H9 (cell line): Measurements from ENCODE around the gene CD209. TPM values are rescaled to one million over a fixed set of nuclear protein-coding genes. Genes with fewer than 3 reads are reported as not detected.

Experiments
- DNase-seq: peaks from one replicate; pipeline ENCODE4 v3.0.0-alpha.2; 2017
- H2AFZ ChIP-seq: one replicate; pipeline ENCODE4 v1.6.1; 2013; ENCODE audit warnings: mild to moderate bottlenecking, low read length, control low read depth, moderate library complexity
- H2AK5ac ChIP-seq: 2 replicates; pipeline ENCODE4 v1.6.1; 2013; ENCODE audit warnings: low read length, control low read depth, mixed read lengths; ENCODE audit not compliant: insufficient read length
- H2BK120ac ChIP-seq: one replicate; pipeline ENCODE4 v1.6.1; 2013; ENCODE audit warnings: low read depth, mild to moderate bottlenecking, low read length, control low read depth, inconsistent platforms; ENCODE audit not compliant: poor library complexity, severe bottlenecking
- H2BK12ac ChIP-seq: 2 replicates; pipeline ENCODE4 v1.6.1; 2013; ENCODE audit warnings: low read length, control low read depth, mixed read lengths, low read depth; ENCODE audit not compliant: insufficient read length
- H2BK15ac ChIP-seq: 2 replicates; pipeline ENCODE4 v1.6.1; 2013; ENCODE audit warnings: low read depth, low read length, control low read depth
- H2BK20ac ChIP-seq: one replicate; pipeline ENCODE4 v1.6.1; 2013; ENCODE audit warnings: low read depth, mild to moderate bottlenecking, low read length, control low read depth, inconsistent platforms; ENCODE audit not compliant: poor library complexity, severe bottlenecking
- H2BK5ac ChIP-seq: 2 replicates; pipeline ENCODE4 v1.6.1; 2013; ENCODE audit warnings: low read length, control low read depth, mixed read lengths; ENCODE audit not compliant: insufficient read length
- H3K14ac ChIP-seq: 2 replicates; pipeline ENCODE4 v1.6.1; 2013; ENCODE audit warnings: low read length, control low read depth; ENCODE audit not compliant: insufficient read depth
- H3K18ac ChIP-seq: 2 replicates; pipeline ENCODE4 v1.6.1; 2013; ENCODE audit warnings: low read depth, mild to moderate bottlenecking, mixed read lengths, low read length, control low read depth; ENCODE audit not compliant: insufficient read length
- H3K23ac ChIP-seq: 2 replicates; pipeline ENCODE4 v1.6.1; 2013; ENCODE audit warnings: low read length, control low read depth, mixed read lengths, low read depth; ENCODE audit not compliant: insufficient read length
- H3K23me2 ChIP-seq: 2 replicates; pipeline ENCODE4 v1.6.1; 2013; ENCODE audit warnings: low read depth, mild to moderate bottlenecking, mixed read lengths, low read length, control low read depth; ENCODE audit not compliant: insufficient read length, poor library complexity, severe bottlenecking
- H3K27ac ChIP-seq: 2 replicates; pipeline ENCODE4 v1.5.1; 2013; ENCODE audit warnings: low read length, control low read depth, mixed read lengths, low read depth; ENCODE audit not compliant: insufficient read length
- H3K27me3 ChIP-seq: 2 replicates; pipeline ENCODE4 v1.6.1; 2013; ENCODE audit warnings: low read length, control low read depth, inconsistent platforms; ENCODE audit not compliant: insufficient read depth
- H3K4ac ChIP-seq: 2 replicates; pipeline ENCODE4 v1.6.1; 2013; ENCODE audit warnings: low read depth, mild to moderate bottlenecking, control low read depth, inconsistent platforms, low read length, moderate library complexity
- H3K4me1 ChIP-seq: 2 replicates; pipeline ENCODE4 v1.6.1; 2013; ENCODE audit warnings: low read length, control low read depth, inconsistent platforms; ENCODE audit not compliant: insufficient read depth
- H3K4me2 ChIP-seq: 2 replicates; pipeline ENCODE4 v1.6.1; 2013; ENCODE audit warnings: low read length, control low read depth, mixed read lengths; ENCODE audit not compliant: insufficient read length, insufficient read depth
- H3K56ac ChIP-seq: 2 replicates; pipeline ENCODE4 v1.6.1; 2013; ENCODE audit warnings: low read depth, mild to moderate bottlenecking, mixed read lengths, low read length, control low read depth; ENCODE audit not compliant: insufficient read length
- H3K79me1 ChIP-seq: 2 replicates; pipeline ENCODE4 v1.6.1; 2013; ENCODE audit warnings: low read depth, mild to moderate bottlenecking, moderate library complexity, low read length, control low read depth, inconsistent platforms; ENCODE audit not compliant: insufficient read depth, poor library complexity, severe bottlenecking
- H3K79me2 ChIP-seq: 2 replicates; pipeline ENCODE4 v1.6.1; 2013; ENCODE audit warnings: low read length, control low read depth, inconsistent platforms; ENCODE audit not compliant: insufficient read depth
- H3K9ac ChIP-seq: 2 replicates; pipeline ENCODE4 v1.6.1; 2013; ENCODE audit warnings: low read length, control low read depth, mixed read lengths; ENCODE audit not compliant: insufficient read length; ENCODE audit errors: extremely low read depth
- H3K9me3 ChIP-seq: one replicate; pipeline ENCODE4 v1.6.1; 2013; ENCODE audit warnings: low read depth, low read length, inconsistent platforms; ENCODE audit not compliant: control insufficient read depth
- H3T11ph ChIP-seq: one replicate; pipeline ENCODE4 v1.6.1; 2013; ENCODE audit warnings: mild to moderate bottlenecking, low read length, control low read depth, inconsistent platforms
- H4K20me1 ChIP-seq: one replicate; pipeline ENCODE4 v1.6.1; 2013; ENCODE audit not compliant: control insufficient read depth, insufficient read length, insufficient read depth
- H4K5ac ChIP-seq: 2 replicates; pipeline ENCODE4 v1.6.1; 2013; ENCODE audit warnings: low read depth, mild to moderate bottlenecking, mixed read lengths, low read length, control low read depth; ENCODE audit not compliant: insufficient read length
- H4K8ac ChIP-seq: replicated peaks from 2 replicates; pipeline ENCODE4 v1.6.1; 2013; ENCODE audit warnings: low read length, control low read depth, mixed read lengths, low read depth; ENCODE audit not compliant: insufficient read length
- H4K91ac ChIP-seq: 2 replicates; pipeline ENCODE4 v1.6.1; 2013; ENCODE audit warnings: low read depth, mild to moderate bottlenecking, moderate library complexity, mixed read lengths, low read length, control low read depth; ENCODE audit not compliant: insufficient read length
- H3K27ac Mint-ChIP-seq, 3 experiments: 2 replicates in 2 of 3; 3 replicates in 1 of 3; pipeline ENCODE4 v1.8.0; 2020 to 2021; ENCODE audit warnings: mixed read lengths in 3 of 3, mild to moderate bottlenecking in 1 of 3, moderate library complexity in 1 of 3
- H3K27me3 Mint-ChIP-seq: 2 replicates; pipeline ENCODE4 v1.8.0; 2021; ENCODE audit warnings: low read depth, mild to moderate bottlenecking, moderate library complexity, mixed read lengths
- H3K36me3 Mint-ChIP-seq, 3 experiments: 2 replicates in 2 of 3; 3 replicates in 1 of 3; pipeline ENCODE4 v1.8.0; 2020 to 2021; ENCODE audit warnings: low read depth in 3 of 3, mixed read lengths in 3 of 3; ENCODE audit not compliant: insufficient read depth in 1 of 3
- H3K4me1 Mint-ChIP-seq, 2 experiments: 2 replicates each; pipeline ENCODE4 v1.8.0; 2020; ENCODE audit warnings: mixed read lengths in 2 of 2
- H3K4me3 Mint-ChIP-seq, 2 experiments: 2 replicates in 1 of 2; 3 replicates in 1 of 2; pipeline ENCODE4 v1.8.0; 2020 to 2021; ENCODE audit warnings: mild to moderate bottlenecking in 2 of 2, mixed read lengths in 2 of 2, moderate library complexity in 1 of 2
- H3K9me3 Mint-ChIP-seq, 2 experiments: 2 replicates in 1 of 2; 3 replicates in 1 of 2; pipeline ENCODE4 v1.8.0; 2020; ENCODE audit warnings: mild to moderate bottlenecking in 2 of 2, mixed read lengths in 2 of 2, moderate library complexity in 1 of 2
- CTCF ChIP-seq: fragments of 200-600 bp; sonication (generic); conservative IDR thresholded peaks from 3 replicates; pipeline ENCODE4 v1.8.0; 2021; ENCODE audit warnings: antibody characterized with exemption, mild to moderate bottlenecking
- WGBS: extraction: QIAGEN DNeasy Blood & Tissue Kit; methylation state at CpG from one replicate; pipeline ENCODE4 v1.1.7; 2013; ENCODE audit warnings: missing lambda C conversion rate, low lambda C conversion rate, mixed read lengths; ENCODE audit not compliant: insufficient read length; ENCODE audit errors: extremely low coverage; 5-methylcytosine and 5-hydroxymethylcytosine counted together
- total RNA-seq: library from RNA; stranded (reverse); gene quantifications from 2 replicates; pipeline ENCODE4 v1.2.1, GENCODE V29; 2021

CD209 gene
- total RNA-seq, 1 experiment from 2014 or later: not detected

- Mint-ChIP-seq H3K27me3 (peaks cover 37% of the 10 kb centered on the region), H3K27ac (no peak overlapping the region; a peak in 1 of 7 replicates), H3K4me3 (no peak overlapping the region), H3K36me3 (no peaks in the 10 kb centered on the region), H3K9me3 (no peaks in the 10 kb centered on the region), H3K4me1 (peaks cover 2 to 8% of the 10 kb centered on the region in 2 experiments)
- no peak for TF ChIP-seq CTCF
- Histone ChIP-seq H2AFZ (no peak overlapping the region), H4K5ac (no peak overlapping the region), H3K79me2 (no peaks in the 10 kb centered on the region), H2BK12ac (no peak overlapping the region), H3K23ac (no peak overlapping the region), H4K8ac (no peak overlapping the region), H3K14ac (no peak overlapping the region), H3K79me1 (no peaks in the 10 kb centered on the region), H2AK5ac (no peak overlapping the region), H3K18ac (no peak overlapping the region), H3K9me3 (no peaks in the 10 kb centered on the region), H2BK15ac (no peak overlapping the region), H2BK20ac (no peak overlapping the region), H2BK5ac (no peak overlapping the region), H3K9ac (no peak overlapping the region), H4K91ac (no peak overlapping the region), H3K27ac (no peak overlapping the region), H3T11ph (no peak overlapping the region), H3K56ac (no peak overlapping the region), H3K4me2 (no peak overlapping the region), H3K27me3 (no peaks in the 10 kb centered on the region), H4K20me1 (no peaks in the 10 kb centered on the region), H3K4ac (no peak overlapping the region), H3K4me1 (no peaks in the 10 kb centered on the region), H2BK120ac (no peak overlapping the region), H3K23me2 (no peaks in the 10 kb centered on the region)
- no peak for DNase-seq
- WGBS: no CpG with 5 or more reads among the region's 24 CpGs
Measured at GRCh38 chr19:7705387-7706187, 41.7 kb downstream of the CD209 start.
